HG02571 (cell line): Measurements from ENCODE around the gene DGKI.
"Not testable (repeated sequence)": the region's sequence is repeated elsewhere in the genome, so short reads cannot be mapped to it uniquely, and the experiment has no call there.

Experiments
- ATAC-seq: cut with Tn5 transposase; IDR thresholded peaks from one replicate; pipeline ENCODE4 v1.9.1; 2021; ENCODE audit warnings: mild to moderate bottlenecking, moderate library complexity; ENCODE audit not compliant: unreplicated experiment

DGKI gene

GRCh38 chr7:137485818-137486217 lies 361.0 kb downstream of the DGKI start:
- ATAC-seq: no peak

GRCh38 chr7:137484326-137484725 lies 362.4 kb downstream of the DGKI start:
- ATAC-seq: no peak

- no peak for ATAC-seq
These were observed 364.3 kb downstream of the DGKI start for GRCh38 chr7:137482466-137482865.

GRCh38 chr7:137480824-137481365 lies 365.9 kb downstream of the DGKI start:
- no peak for ATAC-seq

GRCh38 chr7:137480401-137480800 lies 366.4 kb downstream of the DGKI start:
- ATAC-seq: no peak

- ATAC-seq: no peak
These were observed 369.8 kb downstream of the DGKI start for GRCh38 chr7:137476937-137477336.

- no peak for ATAC-seq
These were observed 370.8 kb downstream of the DGKI start for GRCh38 chr7:137475966-137476365.

- no peak for ATAC-seq
These were observed 372.2 kb downstream of the DGKI start for GRCh38 chr7:137474540-137475026.

- no peak for ATAC-seq
These were observed 375.6 kb downstream of the DGKI start for GRCh38 chr7:137471128-137471527.

- ATAC-seq: no peak
These were observed 376.9 kb downstream of the DGKI start for GRCh38 chr7:137469858-137470257.

GRCh38 chr7:137469191-137469811 lies 377.5 kb downstream of the DGKI start:
- no peak for ATAC-seq

GRCh38 chr7:137462847-137463246 lies 383.9 kb downstream of the DGKI start:
- no peak for ATAC-seq

- no peak for ATAC-seq
These were observed 384.6 kb downstream of the DGKI start for GRCh38 chr7:137462074-137462715.

GRCh38 chr7:137458399-137458798 lies 388.4 kb downstream of the DGKI start:
- no peak for ATAC-seq

GRCh38 chr7:137454767-137455166 lies 392.0 kb downstream of the DGKI start:
- no peak for ATAC-seq

GRCh38 chr7:137454246-137454724 lies 392.5 kb downstream of the DGKI start:
- ATAC-seq: peak; percentile 59

GRCh38 chr7:137453356-137453755 lies 393.4 kb downstream of the DGKI start:
- no peak for ATAC-seq

GRCh38 chr7:137449016-137449415 lies 397.8 kb downstream of the DGKI start:
- no peak for ATAC-seq

GRCh38 chr7:137448572-137448971 lies 398.2 kb downstream of the DGKI start:
- not testable (repeated sequence) for ATAC-seq

- ATAC-seq: no peak
These were observed 400.7 kb downstream of the DGKI start for GRCh38 chr7:137446025-137446424.

- no peak for ATAC-seq
These were observed 401.5 kb downstream of the DGKI start for GRCh38 chr7:137445268-137445667.

- no peak for ATAC-seq
These were observed 403.2 kb downstream of the DGKI start for GRCh38 chr7:137443616-137444015.
